CD4-positive, alpha-beta T cell treated with Interleukin-4 for 4 hours (primary cell): Measurements from ENCODE around the gene PRKAR1A.
"Not testable (repeated sequence)": the region's sequence is repeated elsewhere in the genome, so short reads cannot be mapped to it uniquely, and the experiment has no call there.

Source experiments
- DNase-seq: peaks from one replicate; pipeline ENCODE4 v3.0.0-alpha.2; 2020

The PRKAR1A gene

GRCh38 chr17:68511671-68512246, 471 bp upstream of the PRKAR1A start:
- DNase-seq = peak; percentile 66

- no peak for DNase-seq
Observed at GRCh38 chr17:68512960-68513474, 787 bp downstream of the PRKAR1A start.

GRCh38 chr17:68513932-68514331, 1.7 kb downstream of the PRKAR1A start:
- DNase-seq = no peak

- no peak for DNase-seq
Observed at GRCh38 chr17:68514831-68515635, 2.8 kb downstream of the PRKAR1A start.

- DNase-seq = no peak
Observed at GRCh38 chr17:68516732-68517131, 4.5 kb downstream of the PRKAR1A start.

GRCh38 chr17:68517605-68518004, 5.4 kb downstream of the PRKAR1A start:
- not testable (repeated sequence) for DNase-seq

- DNase-seq = no peak
Observed at GRCh38 chr17:68518063-68518815, 6.0 kb downstream of the PRKAR1A start.

- DNase-seq = not testable (repeated sequence)
Observed at GRCh38 chr17:68519051-68519450, 6.8 kb downstream of the PRKAR1A start.

DNA sequence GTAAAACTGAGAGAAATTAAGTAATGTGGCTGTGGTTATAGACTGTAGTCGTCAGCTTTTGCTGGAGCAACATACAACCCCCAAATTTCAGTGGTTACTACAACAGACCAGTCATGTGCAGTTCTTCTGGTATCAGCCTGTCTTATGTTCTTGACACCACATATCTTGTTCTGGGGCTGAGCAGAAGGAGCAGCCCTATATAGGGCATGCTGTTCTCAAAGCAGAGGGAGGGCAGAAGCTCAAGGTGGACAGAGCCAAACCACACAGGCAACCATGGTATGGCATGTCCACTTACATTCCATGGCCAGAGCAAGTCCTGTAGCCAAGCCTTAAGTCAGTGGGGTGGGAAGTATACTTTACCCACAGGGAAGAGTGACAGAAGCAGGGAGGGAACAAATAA, 7.7 kb downstream of the PRKAR1A start:
- DNase-seq = no peak

GRCh38 chr17:68522266-68522665, 10.0 kb downstream of the PRKAR1A start:
- DNase-seq = no peak

DNA sequence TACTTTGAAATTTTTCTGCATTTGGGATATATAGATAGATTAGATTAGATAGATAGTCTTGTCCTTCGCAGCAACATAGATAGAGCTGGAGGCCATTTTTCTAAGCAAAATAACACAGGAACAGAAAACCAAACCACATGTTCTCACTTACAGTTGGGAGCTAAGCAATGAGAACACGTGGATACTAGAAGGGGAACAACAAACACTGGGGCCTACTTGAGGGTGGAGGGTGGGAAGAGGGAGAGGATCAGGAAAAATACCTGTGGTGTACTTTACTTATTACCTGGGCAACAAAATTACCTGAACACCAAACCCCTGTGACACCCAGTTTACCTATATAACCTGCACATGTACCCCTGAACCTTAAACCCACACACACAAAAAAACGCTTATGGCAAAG, 14.3 kb downstream of the PRKAR1A start:
- no peak for DNase-seq

- no peak for DNase-seq
Observed at GRCh38 chr17:68527314-68527713, 15.1 kb downstream of the PRKAR1A start.

GRCh38 chr17:68531252-68531651, 19.0 kb downstream of the PRKAR1A start:
- DNase-seq = no peak

GRCh38 chr17:68532826-68533225, 20.6 kb downstream of the PRKAR1A start:
- DNase-seq = no peak

DNA sequence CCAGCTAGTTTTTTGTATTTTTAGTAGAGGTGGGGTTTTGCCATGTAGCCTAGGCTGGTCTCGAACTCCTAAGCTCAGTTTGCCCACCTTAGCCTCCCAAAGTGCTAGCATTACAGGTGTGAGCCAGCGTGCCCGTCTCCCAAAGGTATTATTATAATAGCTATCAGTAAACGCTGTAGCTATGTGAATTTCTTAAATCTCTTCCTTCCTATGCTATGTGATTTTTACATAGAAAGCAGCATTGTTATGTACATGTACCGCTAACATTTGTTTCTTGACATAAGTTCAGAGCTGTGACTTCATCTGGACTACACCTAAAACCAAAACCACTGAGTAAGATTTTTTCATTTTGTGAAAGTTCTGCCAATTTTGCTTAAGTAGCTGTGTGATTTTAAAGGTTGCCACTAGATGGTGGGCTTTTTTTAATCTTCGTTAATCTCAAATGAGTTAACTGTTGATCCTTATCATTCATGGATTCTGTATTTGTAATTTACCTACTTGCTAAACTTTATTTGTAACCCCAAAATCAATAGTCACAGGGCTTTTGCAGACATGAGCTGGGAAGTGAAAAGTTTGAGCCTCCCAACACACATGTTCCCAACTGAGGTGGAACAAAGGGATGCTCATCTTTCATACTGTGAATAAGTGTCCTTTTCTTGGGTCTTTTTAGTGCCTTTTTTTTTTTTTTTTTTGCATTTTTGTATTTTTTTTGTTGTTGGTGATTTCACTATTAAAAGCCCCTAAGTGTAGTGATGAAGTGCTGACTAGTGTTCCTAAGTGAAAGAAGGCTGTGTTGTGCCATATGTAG, 21.9 kb downstream of the PRKAR1A start:
- no peak for DNase-seq

DNA sequence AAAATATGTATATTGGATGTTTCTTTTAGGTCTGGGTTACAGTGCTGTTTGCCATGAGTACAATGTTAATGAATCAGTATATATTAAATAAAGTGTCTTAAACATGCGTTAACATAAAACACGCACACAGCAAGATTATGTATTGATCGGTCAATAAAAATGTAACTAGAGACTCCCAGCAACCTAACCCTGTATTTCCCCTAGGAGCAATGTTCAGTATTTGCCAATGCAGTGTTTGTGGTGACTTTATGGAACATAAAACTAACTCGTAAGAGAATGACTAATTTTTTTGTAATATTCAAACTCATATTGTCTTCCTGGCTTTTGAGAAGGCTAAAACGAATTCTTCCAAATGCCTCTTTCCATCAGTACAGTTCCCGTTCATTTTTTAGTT, 22.5 kb downstream of the PRKAR1A start:
- DNase-seq = no peak

DNA sequence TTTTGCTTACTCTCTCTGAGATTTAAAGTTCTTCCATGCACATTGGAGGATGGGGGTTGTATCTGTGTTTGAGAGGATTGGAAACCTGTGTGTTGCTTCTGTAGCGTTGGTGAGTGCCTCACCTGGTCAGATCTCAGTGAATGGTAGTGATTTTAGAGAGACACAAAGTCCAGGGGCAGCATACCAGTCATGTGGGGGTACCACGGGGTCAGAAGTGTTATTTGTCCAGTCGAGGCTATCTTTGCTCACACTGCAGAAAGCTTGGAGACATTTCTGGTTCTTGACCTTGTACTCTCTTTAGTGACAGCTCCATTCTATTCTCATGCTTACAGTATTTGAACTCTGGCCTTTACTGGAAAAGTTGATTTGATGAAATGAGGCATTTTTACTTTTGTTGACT, 23.7 kb downstream of the PRKAR1A start:
- DNase-seq = no peak

GRCh38 chr17:68539548-68540467, 27.6 kb downstream of the PRKAR1A start:
- DNase-seq = no peak

GRCh38 chr17:68540981-68541380, 28.8 kb downstream of the PRKAR1A start:
- no peak for DNase-seq

DNA sequence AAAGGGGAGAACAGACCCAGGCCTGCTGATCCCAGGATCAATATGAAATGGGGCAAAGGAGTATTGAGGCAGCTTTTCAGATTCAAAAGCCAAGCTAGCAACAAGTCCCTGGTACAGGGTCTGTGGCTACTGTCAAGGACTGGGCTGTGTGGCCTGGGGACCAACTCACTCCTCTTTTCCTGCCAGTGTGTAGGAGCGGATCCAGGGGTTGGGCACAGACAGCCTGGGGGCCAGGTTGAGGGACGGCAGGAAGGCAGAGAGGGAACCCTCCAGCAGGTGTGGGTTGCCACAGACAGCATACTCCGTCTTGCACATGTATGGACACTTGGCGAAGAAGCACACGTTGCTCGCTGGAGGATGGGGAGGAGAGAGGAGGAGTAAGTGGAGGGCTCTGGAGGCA, 29.6 kb downstream of the PRKAR1A start:
- no peak for DNase-seq

DNA sequence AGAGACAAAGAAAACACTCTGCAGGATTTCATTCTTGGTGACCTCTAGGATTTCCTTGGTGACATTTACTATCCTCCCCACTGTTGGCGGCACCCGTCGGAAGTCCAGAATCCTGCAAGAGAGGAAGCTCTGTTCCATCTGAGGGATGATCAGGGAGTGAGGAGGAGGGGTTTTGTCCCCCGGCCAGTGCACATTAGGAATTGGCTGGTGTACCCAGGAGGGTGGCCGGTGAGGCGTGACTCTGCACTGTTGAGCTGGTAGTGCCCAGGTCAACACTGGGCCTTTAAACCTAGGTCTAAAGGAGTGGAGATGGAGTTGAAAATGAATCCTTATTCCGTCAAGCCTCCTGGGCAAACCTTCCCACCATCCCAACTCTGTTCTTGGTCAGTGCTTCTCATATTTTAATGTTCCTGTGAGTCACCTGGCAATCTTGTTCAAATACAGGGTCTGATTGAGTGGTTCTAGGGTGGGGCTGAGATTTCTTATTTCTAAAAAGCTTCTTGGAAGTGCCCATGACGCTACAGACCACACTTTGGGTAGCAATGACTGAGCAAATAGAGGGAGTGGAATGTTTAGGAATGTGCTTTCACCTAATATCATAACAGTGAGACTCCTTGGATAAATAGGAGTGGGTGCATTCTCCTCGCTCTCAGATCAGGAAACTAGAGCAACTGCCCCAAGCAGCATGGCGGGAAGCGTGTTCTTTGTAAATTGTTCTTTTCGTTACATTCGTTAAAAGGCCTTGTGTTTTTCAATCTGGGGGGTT, 30.7 kb downstream of the PRKAR1A start:
- DNase-seq = no peak
